Amygdala (tissue), 56 donors: ENCODE measurements around the gene CCDC121.
"Not testable (repeated sequence)": the region's sequence is repeated elsewhere in the genome, so short reads cannot be mapped to it uniquely, and the experiment has no call there.

Experiments used
- DNase-seq, 56 donors: peaks; one replicate each; lab custom pipeline; 2025; lab: John Stamatoyannopoulos, UW

The CCDC121 gene

GRCh38 chr2:27638037-27638637 is 9.3 kb upstream of the CCDC121 start:
- no peak for DNase-seq

GRCh38 chr2:27636766-27637165 is 8.0 kb upstream of the CCDC121 start:
- no peak for DNase-seq

- no peak for DNase-seq
Observed at GRCh38 chr2:27634291-27634690, 5.5 kb upstream of the CCDC121 start.

- not testable (repeated sequence) for DNase-seq
Observed at GRCh38 chr2:27630257-27630656, 1.4 kb upstream of the CCDC121 start.

- DNase-seq, result peak in 13 of 56 donors; percentile 19 to 66 (median 42)
Observed at GRCh38 chr2:27627963-27628766, 647 bp downstream of the CCDC121 start.

GRCh38 chr2:27626921-27627320 is 1.9 kb downstream of the CCDC121 start:
- DNase-seq, result peak in 2 of 56 donors; percentile 2 to 3

GRCh38 chr2:27626323-27626722 is 2.5 kb downstream of the CCDC121 start:
- DNase-seq, result not testable (repeated sequence)

GRCh38 chr2:27624943-27625342 is 3.9 kb downstream of the CCDC121 start:
- DNase-seq, result no peak

- DNase-seq, result no peak
Observed at GRCh38 chr2:27622921-27623384, 5.9 kb downstream of the CCDC121 start.

- DNase-seq, result no peak
Observed at GRCh38 chr2:27621524-27621923, 7.3 kb downstream of the CCDC121 start.

- DNase-seq, result no peak
Observed at GRCh38 chr2:27615316-27615715, 13.5 kb downstream of the CCDC121 start.

- DNase-seq, result no peak
Observed at GRCh38 chr2:27613985-27614384, 14.8 kb downstream of the CCDC121 start.

- DNase-seq, result no peak
Observed at GRCh38 chr2:27606611-27607010, 22.2 kb downstream of the CCDC121 start.

- DNase-seq, result no peak
Observed at GRCh38 chr2:27596627-27597026, 32.2 kb downstream of the CCDC121 start.

GRCh38 chr2:27595412-27595811 is 33.4 kb downstream of the CCDC121 start:
- not testable (repeated sequence) for DNase-seq

GRCh38 chr2:27594020-27594703 is 34.6 kb downstream of the CCDC121 start:
- DNase-seq, result not testable (repeated sequence)

- no peak for DNase-seq
Observed at GRCh38 chr2:27593240-27593639, 35.6 kb downstream of the CCDC121 start.

GRCh38 chr2:27591745-27592144 is 37.1 kb downstream of the CCDC121 start:
- no peak for DNase-seq

- DNase-seq, result no peak
Observed at GRCh38 chr2:27588308-27588707, 40.5 kb downstream of the CCDC121 start.

GRCh38 chr2:27587025-27587424 is 41.8 kb downstream of the CCDC121 start:
- no peak for DNase-seq

- no peak for DNase-seq
Observed at GRCh38 chr2:27584597-27584996, 44.2 kb downstream of the CCDC121 start.
